HepG2 (cell line): ENCODE measurements around the gene NIP7. TPM values are rescaled to one million over a fixed set of nuclear protein-coding genes. Genes with fewer than 3 reads are reported as not detected.

ENCODE experiments used
- ATAC-seq: fragments of 200-7000 bp; cut with Tn5 transposase; 3 replicates; pipeline ENCODE4 v1.9.1; 2020; ENCODE audit warnings: mild to moderate bottlenecking, moderate library complexity
- BruUV-seq: library from RNA; stranded (reverse); fragments of 400-500 nt; replicated peaks from 2 replicates; lab custom pipeline; 2021; lab: Mats Ljungman, UMichigan
- CTCF ChIA-PET: fragments of 300-600 bp; formaldehyde crosslinking; extraction: SDS; loops from one replicate; lab custom pipeline; 2021; ENCODE audit warnings: low total read pairs, inconsistent platforms, low intra/inter-chr PET ratio; lab: Yijun Ruan, JAX
- POLR2A ChIA-PET: fragments of 350-600 bp; sonication (Branson Sonifier 250); formaldehyde crosslinking; loops from one replicate; lab custom pipeline; 2020; ENCODE audit warnings: antibody characterized with exemption, inconsistent platforms; lab: Yijun Ruan, JAX
- DNase-seq: peaks from one replicate; pipeline ENCODE4 v3.0.0-alpha.2; 2015; ENCODE audit warnings: low spot score
- FAIRE-seq: peaks from 3 replicates; lab custom pipeline; 2011; peaks lifted over from hg19 to GRCh38; lab: Jason Lieb, UNC
- H2AFZ ChIP-seq: one replicate; pipeline ENCODE4 v1.6.1; 2011; ENCODE audit warnings: low read length, inconsistent platforms
- H3K27ac ChIP-seq: fragments of 300-600 bp; 3 replicates; pipeline ENCODE4 v1.8.0; 2011; ENCODE audit warnings: mixed run types, mild to moderate bottlenecking, mixed read lengths, low read length, inconsistent platforms; ENCODE audit not compliant: insufficient read depth; ENCODE audit errors: extremely low read length
- H3K27me3 ChIP-seq, 2 experiments: fragments of 200-600 bp in 1 of 2; 2 replicates in 1 of 2; 3 replicates in 1 of 2; pipeline versions ENCODE4 v1.6.0 to v1.8.0; 2011; ENCODE audit warnings: low read length in 2 of 2, mild to moderate bottlenecking in 2 of 2, moderate library complexity in 2 of 2, inconsistent platforms in 1 of 2; ENCODE audit not compliant: insufficient read depth in 2 of 2, control insufficient read depth in 1 of 2
- H3K36me3 ChIP-seq, 2 experiments: fragments of 200-600 bp in 1 of 2; replicated peaks in 1 of 2; 2 replicates in 1 of 2; 3 replicates in 1 of 2; pipeline versions ENCODE4 v1.5.1 to v1.8.0; 2011; ENCODE audit warnings: low read length in 2 of 2, inconsistent platforms in 1 of 2; ENCODE audit not compliant: insufficient read depth in 2 of 2, control insufficient read depth in 1 of 2
- H3K4me1 ChIP-seq: 2 replicates; pipeline ENCODE4 v1.5.1; 2012; ENCODE audit warnings: low read length, inconsistent platforms; ENCODE audit not compliant: insufficient read depth
- H3K4me2 ChIP-seq: 2 replicates; pipeline ENCODE4 v1.6.0; 2011; ENCODE audit warnings: low read depth, low read length, inconsistent platforms
- H3K4me3 ChIP-seq, 3 experiments: fragments of 200-600 bp in 1 of 3; sonication (generic), shearing (Covaris generic) in 1 of 3; replicated peaks in 1 of 3; 2 replicates each; pipeline ENCODE4 v1.5.1; 2011 to 2016; ENCODE audit warnings: low read length in 3 of 3, inconsistent platforms in 2 of 3, low read depth in 2 of 3, mild to moderate bottlenecking in 2 of 3, control low read depth in 1 of 3, mixed read lengths in 1 of 3; ENCODE audit not compliant: insufficient read depth in 1 of 3
- H3K79me2 ChIP-seq: one replicate; pipeline ENCODE4 v1.6.1; 2011; ENCODE audit warnings: low read length, inconsistent platforms; ENCODE audit not compliant: insufficient read depth
- H3K9ac ChIP-seq: 2 replicates; pipeline ENCODE4 v1.6.0; 2011; ENCODE audit warnings: mild to moderate bottlenecking, low read depth, low read length, inconsistent platforms; ENCODE audit not compliant: insufficient read depth
- H3K9me3 ChIP-seq: 2 replicates; pipeline ENCODE4 v1.5.1; 2012; ENCODE audit warnings: mild to moderate bottlenecking, low read length
- H4K20me1 ChIP-seq: 2 replicates; pipeline ENCODE4 v1.6.0; 2011; ENCODE audit warnings: inconsistent platforms, mild to moderate bottlenecking, low read length, moderate library complexity; ENCODE audit not compliant: insufficient read depth
- AHR ChIP-seq: IDR thresholded peaks from 2 replicates; pipeline ENCODE4 v1.6.1; 2018; ENCODE audit warnings: missing genetic modification reagents, missing compliant biosample characterization
- RBM39 ChIP-seq: fragments of 200-400 bp; formaldehyde crosslinking; IDR thresholded peaks from one replicate; pipeline ENCODE4 v1.6.1; 2018; ENCODE audit warnings: antibody characterized with exemption, mild to moderate bottlenecking, low read depth, low read length; ENCODE audit not compliant: poor library complexity, severe bottlenecking
- YEATS4 ChIP-seq: sonication (generic); formaldehyde crosslinking; IDR thresholded peaks from 2 replicates; pipeline ENCODE4 v1.4.0; 2020; ENCODE audit warnings: missing genetic modification reagents, borderline replicate concordance
- ZNF17 ChIP-seq: sonication (generic); formaldehyde crosslinking; IDR thresholded peaks from 2 replicates; pipeline ENCODE4 v1.5.0; 2020; ENCODE audit warnings: mild to moderate bottlenecking, missing genetic modification reagents
- WGBS: methylation state at CpG from one replicate; pipeline ENCODE4 v1.1.6; 2017; ENCODE audit warnings: low lambda C conversion rate; 5-methylcytosine and 5-hydroxymethylcytosine counted together
- in situ Hi-C: cut with HindIII; loops from 2 replicates; pipeline ENCODE4 v1.10.0; 2017; ENCODE audit warnings: low pct_unique_long_range_greater_than_20kb; ENCODE audit not compliant: extremely low pct_ligation_motif_present
- intact Hi-C: fragments of 100-400 bp; cut with micrococcal nuclease; formaldehyde crosslinking; loops from one replicate; pipeline ENCODE4 v1.10.0; 2022; ENCODE audit not compliant: unreplicated experiment
- polyA plus RNA-seq, 8 experiments: library from polyadenylated mRNA; depleted of rRNA in 3 of 8; stranded (reverse) in 7 of 8; unstranded in 1 of 8; fragments of >200 nt; fragmentation: Illumina TruSeq in 4 of 8; extraction: Trizol in 4 of 8; gene quantifications; 2 replicates each; pipeline versions ENCODE4 v1.2.1 to v1.2.3, GENCODE V29; 2011 to 2016; ENCODE audit warnings: low read depth in 4 of 8, missing spikeins in 1 of 8, mixed read lengths in 1 of 8; ENCODE audit not compliant: insufficient read depth in 1 of 8
- total RNA-seq, 5 experiments: library from RNA; depleted of rRNA; stranded (reverse); fragments of >200 nt; fragmentation: Illumina TruSeq; extraction: Trizol; gene quantifications; 2 replicates each; pipeline ENCODE4 v1.2.3, GENCODE V29; 2016; ENCODE audit warnings: low read depth in 1 of 5

NIP7 gene
- total and polyA plus RNA-seq, 2 of the 13 experiments (the other 11 are each of a cell fraction or from before 2014, with no cell fraction given): 15.3 to 114 TPM

- Histone ChIP-seq H3K4me2 (no peak overlapping the region), H3K36me3 (peaks cover 34 to 73% of the 10 kb centered on the region in 2 experiments)
- no peak for FAIRE-seq
Measured at GRCh38 chr16:69368866-69369265, 29.3 kb downstream of the NIP7 start.

GRCh38 chr16:69371564-69371963, 32.0 kb downstream of the NIP7 start:
- in situ Hi-C loops (no loop called here), intact Hi-C loops (no loop called here)

More at GRCh38 chr16:69368866-69369265, 29.3 kb downstream of the NIP7 start:
- no peak for ATAC-seq
- no peak for TF ChIP-seq RBM39
- WGBS: 93% methylated on average over 4 of the region's 4 CpGs
- no TSS peak for BruUV-seq
- Histone ChIP-seq H3K27ac (no peak overlapping the region), H3K9ac (no peak overlapping the region), H3K27me3 (no peaks in the 10 kb centered on the region), H3K9me3 (no peaks in the 10 kb centered on the region), H4K20me1 (no peaks in the 10 kb centered on the region), H3K79me2 (no peaks in the 10 kb centered on the region), H2AFZ (no peak overlapping the region), H3K4me3 (no peak overlapping the region), H3K4me1 (peaks cover 16% of the 10 kb centered on the region)
- intact Hi-C loops: no loop called here
- ChIA-PET CTCF (no interaction called here), POLR2A (no interaction called here)
- in situ Hi-C loops: no loop called here
- DNase-seq: no peak

More at GRCh38 chr16:69371564-69371963, 32.0 kb downstream of the NIP7 start:
- TF ChIP-seq AHR (no peak), ZNF17 (CRISPR knock-in tag) (no peak), YEATS4 (CRISPR knock-in tag) (no peak)
- ChIA-PET POLR2A (no interaction called here), CTCF (no interaction called here)
- H3K27ac ChIP-seq: no peak overlapping the region
- no peak overlapping the region for H3K4me3 ChIP-seq
- ATAC-seq (no peak), FAIRE-seq (no peak), DNase-seq (no peak)
- H3K4me2 ChIP-seq: no peak overlapping the region
- H3K79me2 ChIP-seq: no peaks in the 10 kb centered on the region
- no TSS peak for BruUV-seq
- WGBS: 98% methylated on average over 2 of the region's 2 CpGs
- H4K20me1 ChIP-seq: no peaks in the 10 kb centered on the region
- H3K9ac ChIP-seq: no peak overlapping the region
- peaks cover 23% of the 10 kb centered on the region for H3K4me1 ChIP-seq
- no peaks in the 10 kb centered on the region for H3K9me3 ChIP-seq
- H3K36me3 ChIP-seq: peaks cover 25 to 57% of the 10 kb centered on the region in 2 experiments
- H2AFZ ChIP-seq: no peak overlapping the region
- no peaks in the 10 kb centered on the region for H3K27me3 ChIP-seq
